Stimulated activated CD4-positive, alpha-beta T cell treated with anti-CD3 and anti-CD28 coated beads, Interleukin-2, amount 100 ng/mL, for 24 hours (primary cell): ENCODE results near the gene CCNI.
"Not testable (repeated sequence)": the region's sequence is repeated elsewhere in the genome, so short reads cannot be mapped to it uniquely, and the experiment has no call there.

Source experiments
- DNase-seq, 2 donors: peaks; one replicate each; pipeline ENCODE4 v3.0.0-alpha.2; 2020

Gene CCNI

GRCh38 chr4:77037736-77038135, 38.1 kb downstream of the CCNI start:
- DNase-seq = no peak

DNA sequence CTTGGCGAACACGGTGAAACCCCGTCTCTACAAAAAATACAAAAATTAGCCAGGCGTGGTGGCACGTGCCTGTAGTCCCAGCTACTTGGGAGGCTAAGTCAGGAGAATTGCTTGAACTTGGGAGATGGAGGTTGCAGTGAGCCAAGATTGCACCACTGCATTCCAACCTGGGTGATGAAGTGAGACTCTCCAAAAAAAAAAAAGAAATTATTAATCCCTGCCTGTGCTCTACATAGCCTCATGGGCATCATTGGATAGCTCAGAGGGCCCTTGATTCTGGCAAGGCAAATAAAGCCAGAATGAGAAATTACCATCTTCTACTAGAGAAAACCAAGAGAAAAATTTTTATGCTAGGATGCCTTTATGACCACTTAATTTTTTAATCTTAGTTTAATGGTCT, 38.6 kb downstream of the CCNI start:
- not testable (repeated sequence) for DNase-seq

GRCh38 chr4:77036206-77036605, 39.6 kb downstream of the CCNI start:
- DNase-seq = no peak

- DNase-seq = no peak
Measured at GRCh38 chr4:77035153-77035552, 40.6 kb downstream of the CCNI start.

GRCh38 chr4:77031544-77031943, 44.2 kb downstream of the CCNI start:
- no peak for DNase-seq

DNA sequence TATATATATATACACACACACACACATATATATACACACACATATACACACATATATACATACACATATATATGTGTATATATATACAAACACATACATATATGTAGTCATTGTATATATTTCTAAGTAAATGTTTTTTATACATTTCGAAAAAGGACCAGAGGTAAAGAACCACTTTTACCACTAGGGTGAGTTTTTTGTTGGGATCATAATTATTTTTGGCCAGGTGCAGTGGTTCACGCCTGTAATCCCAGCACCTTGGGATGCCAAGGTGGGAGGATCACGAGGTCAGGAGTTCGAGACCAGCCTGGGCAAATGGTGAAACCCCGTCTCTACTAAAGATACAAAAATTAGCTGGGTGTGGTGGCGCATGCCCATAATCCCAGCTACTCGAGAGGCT, 46.0 kb downstream of the CCNI start:
- DNase-seq = not testable (repeated sequence)

- no peak for DNase-seq
Measured at GRCh38 chr4:77028246-77028645, 47.5 kb downstream of the CCNI start.

DNA sequence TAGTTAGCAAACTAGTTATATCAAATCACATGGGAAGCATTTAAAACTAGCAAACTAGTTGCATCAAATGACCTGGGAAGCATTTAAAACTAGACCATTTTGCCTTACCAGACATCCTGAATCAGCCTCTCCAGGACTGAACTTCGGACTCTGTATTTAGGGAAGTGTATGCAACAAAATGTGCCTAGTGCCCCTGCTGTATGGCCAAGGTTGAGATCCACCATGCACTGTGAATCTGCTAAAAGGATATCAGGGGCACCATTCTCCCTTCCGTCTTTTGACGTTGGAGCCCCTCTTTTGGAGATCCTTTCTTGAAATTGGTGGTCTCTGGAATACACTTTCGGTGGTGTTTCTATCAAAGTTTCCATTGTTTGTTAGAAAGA, 49.5 kb downstream of the CCNI start:
- no peak for DNase-seq

DNA sequence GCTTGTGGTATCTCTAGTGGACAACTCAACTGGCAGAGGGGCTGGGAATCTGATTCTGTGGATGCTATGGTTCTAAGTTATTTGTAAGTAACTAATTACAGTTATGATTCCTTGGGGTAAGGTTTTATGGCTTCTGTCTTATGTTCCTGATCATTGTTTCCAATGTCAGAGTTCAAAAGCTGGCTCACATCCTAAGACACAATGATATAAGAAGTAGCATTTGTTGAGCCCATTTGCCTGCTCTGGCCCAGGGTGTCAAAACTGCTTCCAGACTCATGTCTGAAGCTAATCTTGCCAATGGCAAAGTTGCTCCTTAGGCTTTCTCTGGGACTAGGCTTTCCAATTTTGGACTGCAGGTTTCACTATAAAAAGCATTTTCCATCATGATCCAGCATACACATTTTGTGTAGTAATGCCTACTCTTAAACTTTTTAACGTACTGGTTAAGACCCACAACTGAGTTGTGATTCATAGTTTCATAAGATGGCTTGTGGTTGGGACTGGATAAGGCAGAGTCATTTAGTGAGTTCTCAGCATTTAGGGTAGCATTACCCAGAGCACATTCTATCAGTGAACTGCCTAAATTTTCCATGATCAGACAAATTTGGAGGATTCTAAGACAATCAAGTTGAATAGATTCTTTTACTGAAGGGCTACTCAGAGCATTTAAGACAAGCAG, 50.0 kb downstream of the CCNI start:
- DNase-seq = no peak

DNA sequence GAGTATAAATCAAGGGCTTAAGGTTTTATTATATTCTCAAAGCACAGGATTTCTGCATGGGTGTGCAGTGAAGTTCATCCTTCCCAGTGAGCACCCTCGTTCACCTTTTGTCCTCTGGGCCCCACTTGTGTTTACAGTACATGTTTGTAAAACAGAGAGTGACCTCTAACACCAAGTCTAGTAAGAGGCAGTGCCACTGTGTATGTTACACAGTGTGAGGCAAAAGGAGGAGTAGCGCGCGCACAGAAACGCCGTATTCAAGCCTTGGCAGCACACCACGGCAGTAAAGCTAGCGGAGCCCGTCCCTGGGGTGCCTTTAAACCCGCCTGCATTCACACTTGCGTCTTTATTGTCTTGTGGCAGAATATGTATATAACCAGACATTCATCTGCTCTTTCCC, 51.9 kb downstream of the CCNI start:
- DNase-seq = no peak

DNA sequence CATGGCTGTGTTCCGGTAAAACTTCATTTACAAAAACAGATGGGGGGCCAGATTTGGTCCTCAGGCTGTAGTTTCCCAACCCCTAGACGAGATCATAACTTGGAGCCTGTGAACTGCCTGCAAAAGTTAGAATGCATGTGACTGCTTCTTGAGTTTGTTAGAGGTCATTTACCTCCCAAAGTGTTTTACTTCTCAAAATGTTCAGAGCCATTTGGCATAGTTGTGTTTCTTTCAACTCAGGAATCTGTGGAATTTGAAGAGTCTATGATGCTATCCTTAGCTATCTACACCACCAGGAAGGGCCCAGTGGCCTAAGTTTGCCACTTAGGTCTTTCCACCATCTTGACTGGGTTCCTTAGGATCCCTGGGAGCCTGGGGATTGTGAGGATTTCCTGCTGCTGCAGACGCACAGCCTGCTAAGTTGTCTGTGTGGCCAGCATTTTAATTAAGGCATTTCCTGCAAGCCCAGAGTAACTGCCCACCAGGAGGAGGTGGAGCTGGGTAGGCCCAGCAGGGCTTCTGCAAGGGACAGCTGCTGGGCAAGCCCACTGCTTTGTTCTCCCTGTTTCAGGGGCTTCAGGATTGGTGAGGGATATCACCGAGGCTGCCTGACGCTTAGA, 53.1 kb downstream of the CCNI start:
- DNase-seq = no peak

DNA sequence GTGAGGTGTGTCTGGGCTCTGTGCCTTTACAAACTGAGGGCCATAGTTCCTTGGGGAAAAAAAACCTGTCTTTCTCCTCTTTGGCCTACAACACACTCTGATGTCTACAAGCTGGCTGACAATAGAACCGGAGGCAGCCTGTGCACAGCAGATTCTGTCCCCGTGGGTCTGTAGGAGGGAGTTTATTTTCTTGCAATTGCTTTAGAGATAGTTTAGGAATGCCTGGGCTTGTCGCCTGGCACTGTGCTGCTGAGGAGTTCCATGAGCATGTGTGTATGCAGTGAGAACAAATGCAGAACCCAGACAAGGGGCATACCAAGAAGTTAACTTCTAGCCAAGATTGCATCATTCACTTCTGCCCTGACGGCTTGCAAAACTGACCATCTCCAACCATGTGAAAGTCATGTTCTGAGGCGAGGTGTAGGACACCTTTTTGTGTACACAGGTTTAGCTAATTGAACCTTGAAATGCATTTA, 54.1 kb downstream of the CCNI start:
- DNase-seq = no peak

DNA sequence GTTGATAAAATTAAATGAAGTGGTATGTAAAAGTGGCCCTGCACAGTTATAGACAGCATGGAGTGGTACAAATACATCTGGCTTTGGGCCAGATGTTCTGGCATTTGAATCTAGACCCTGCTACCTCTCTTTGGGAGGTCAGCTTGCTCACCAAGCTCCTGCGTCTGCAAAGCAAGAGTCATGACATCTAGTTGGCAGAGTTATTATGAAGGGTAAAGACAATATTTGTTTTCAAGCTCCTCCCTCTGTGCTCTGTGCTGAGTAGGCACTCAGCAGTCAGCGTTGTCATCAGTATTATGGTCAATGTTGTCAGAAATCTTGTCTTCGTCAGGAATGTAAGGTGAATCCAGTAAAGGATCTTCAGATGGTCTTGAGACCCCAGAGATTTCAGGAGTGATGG, 55.8 kb downstream of the CCNI start:
- DNase-seq = no peak

- no peak for DNase-seq
Measured at GRCh38 chr4:77015390-77015789, 60.4 kb downstream of the CCNI start.

- DNase-seq = no peak
Measured at GRCh38 chr4:77014256-77014655, 61.5 kb downstream of the CCNI start.

DNA sequence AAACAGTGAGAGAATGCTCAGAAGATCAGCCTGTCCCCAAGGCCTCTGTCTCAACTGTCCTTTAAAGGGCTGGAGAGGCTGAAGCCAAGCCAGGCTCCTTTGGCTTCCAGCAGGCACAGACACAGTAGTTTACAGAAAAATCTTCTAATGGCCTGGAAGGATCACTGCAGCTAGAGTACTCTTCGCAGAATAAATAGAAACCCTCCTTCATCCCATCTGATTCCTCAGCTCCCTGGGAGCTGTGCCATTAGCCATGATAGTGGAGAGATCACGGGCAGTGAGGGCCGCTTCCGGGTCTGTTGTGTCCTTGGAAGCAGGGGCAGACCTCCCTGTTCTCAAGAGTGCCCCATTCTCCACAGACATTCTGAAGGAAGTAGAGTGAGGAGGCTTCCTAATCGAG, 63.1 kb downstream of the CCNI start:
- DNase-seq = no peak

GRCh38 chr4:77010841-77011354, 64.9 kb downstream of the CCNI start:
- DNase-seq = no peak

DNA sequence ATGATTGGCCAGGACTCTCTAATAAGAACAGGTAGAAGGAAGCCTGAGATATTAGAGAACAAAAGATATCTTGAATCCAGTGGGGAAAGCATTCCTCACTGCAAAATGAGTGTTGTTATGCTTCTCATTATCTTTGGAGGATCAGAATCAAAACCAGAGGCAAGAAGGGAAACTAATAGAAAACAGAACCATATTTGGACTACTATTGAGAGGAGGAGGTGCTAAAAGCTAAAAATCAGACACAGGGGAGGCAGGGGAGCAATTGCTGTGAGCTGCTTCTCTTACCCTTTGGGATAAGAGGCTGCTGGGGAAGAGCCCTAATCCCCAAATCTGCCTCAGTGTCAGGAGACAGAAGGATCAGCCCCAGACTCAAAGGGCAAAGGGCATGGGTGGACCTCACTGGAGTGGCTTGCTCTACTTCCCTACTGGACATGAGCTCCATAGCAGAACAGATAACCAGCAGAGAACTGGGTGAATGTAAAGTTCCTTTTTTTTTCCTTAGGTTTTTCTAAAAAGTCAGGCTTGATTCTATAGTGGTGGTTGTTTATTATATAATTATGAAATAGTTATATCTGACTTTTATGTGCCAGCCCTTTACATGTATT, 66.2 kb downstream of the CCNI start:
- no peak for DNase-seq

GRCh38 chr4:77007358-77008230, 68.2 kb downstream of the CCNI start:
- DNase-seq = peak; percentile 24 to 47

- no peak for DNase-seq
Measured at GRCh38 chr4:77006753-77007353, 68.9 kb downstream of the CCNI start.

DNA sequence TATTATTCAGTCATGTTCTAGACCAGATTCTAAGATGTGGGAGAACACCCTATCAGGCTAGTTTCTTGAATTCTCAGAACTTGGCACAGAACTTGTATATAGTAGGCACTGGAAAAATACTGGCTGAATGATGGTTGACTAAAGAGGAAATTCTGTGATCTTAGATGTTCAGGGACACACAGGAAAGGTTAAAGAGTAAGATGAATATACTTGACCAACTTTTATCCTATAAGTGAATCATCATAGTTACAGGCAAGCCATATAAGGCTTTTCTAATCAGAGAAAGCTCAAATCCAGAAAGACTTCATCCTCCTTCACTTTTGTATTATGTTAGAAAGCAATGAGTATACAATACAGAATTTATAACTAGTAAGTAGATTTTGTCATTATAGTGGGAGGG, 72.4 kb downstream of the CCNI start:
- no peak for DNase-seq

GRCh38 chr4:77002321-77003107, 73.3 kb downstream of the CCNI start:
- DNase-seq = no peak
